Stimulated activated CD8-positive, alpha-beta memory T cell treated with anti-CD3 and anti-CD28 coated beads, Interleukin-4, amount 100 ng/mL, for 48 hours (primary cell): ENCODE results near the gene CERS1.

Source experiments
- DNase-seq: peaks from one replicate; pipeline ENCODE4 v3.0.0-alpha.2; 2020

Gene CERS1

GRCh38 chr19:18833849-18834643 is 61.9 kb downstream of the CERS1 start:
- no peak for DNase-seq

GRCh38 chr19:18833141-18833476 is 62.8 kb downstream of the CERS1 start:
- no peak for DNase-seq

- peak; percentile 54 for DNase-seq
These were observed 63.4 kb downstream of the CERS1 start for GRCh38 chr19:18832306-18833140.

- DNase-seq: peak; percentile 97
These were observed 64.2 kb downstream of the CERS1 start, which contains the start of gene UPF1 for GRCh38 chr19:18831524-18832305. UPF1 (plus strand) TSS chr19:18831959; CDS start chr19:18832210, 251 bp downstream.

GRCh38 chr19:18830488-18830887 is 65.5 kb downstream of the CERS1 start:
- DNase-seq: no peak

- DNase-seq: no peak
These were observed 67.2 kb downstream of the CERS1 start for GRCh38 chr19:18828786-18829185.
